SHP77 treated with DMSO at 0.1 percent for 48 hours (cell line): ENCODE measurements around the gene SEZ6L2.

Source experiments
- DNase-seq: peaks from one replicate; lab custom pipeline; 2025; lab: John Stamatoyannopoulos, UW

SEZ6L2 gene

GRCh38 chr16:29825145-29826044 lies 74.0 kb downstream of the SEZ6L2 start:
- no peak for DNase-seq

- DNase-seq, result no peak
Observed at GRCh38 chr16:29824589-29825144, 74.7 kb downstream of the SEZ6L2 start.

GRCh38 chr16:29821643-29822115 lies 77.7 kb downstream of the SEZ6L2 start:
- DNase-seq, result no peak
